NCI-H82 (cell line): ENCODE measurements around the gene FAM221A.
"Not testable (repeated sequence)": the region's sequence is repeated elsewhere in the genome, so short reads cannot be mapped to it uniquely, and the experiment has no call there.

Source experiments
- DNase-seq: peaks from one replicate; lab custom pipeline; 2025; lab: John Stamatoyannopoulos, UW

FAM221A gene

GRCh38 chr7:23709081-23709750, 29.2 kb downstream of the FAM221A start:
- no peak for DNase-seq

DNA sequence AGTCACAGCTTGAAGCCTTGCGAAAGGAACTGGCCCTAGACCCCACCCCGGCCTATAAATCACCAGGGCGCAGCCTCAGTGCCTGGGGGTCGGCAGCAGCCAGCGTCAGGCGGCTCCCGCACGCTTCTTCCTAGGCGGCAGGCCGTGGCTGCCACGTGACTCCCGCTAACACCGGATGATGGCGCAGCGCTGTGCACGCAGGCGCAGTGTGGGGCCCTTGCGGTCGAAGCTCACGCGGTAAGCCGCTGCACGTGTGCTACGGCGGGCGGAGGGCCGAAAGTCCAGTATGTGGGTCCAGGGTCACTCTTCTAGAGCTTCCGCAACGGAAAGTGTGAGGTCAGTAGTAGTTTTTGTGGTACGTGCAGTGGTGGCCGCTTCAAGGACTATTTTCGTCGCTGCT, 30.0 kb downstream of the FAM221A start, which contains the start of gene STK31:
Gene STK31, plus strand, starts transcription at position 220 of the 400 bp plus-strand sequence. Its CDS starts 67 bp downstream, at position 287.
- no peak for DNase-seq

DNA sequence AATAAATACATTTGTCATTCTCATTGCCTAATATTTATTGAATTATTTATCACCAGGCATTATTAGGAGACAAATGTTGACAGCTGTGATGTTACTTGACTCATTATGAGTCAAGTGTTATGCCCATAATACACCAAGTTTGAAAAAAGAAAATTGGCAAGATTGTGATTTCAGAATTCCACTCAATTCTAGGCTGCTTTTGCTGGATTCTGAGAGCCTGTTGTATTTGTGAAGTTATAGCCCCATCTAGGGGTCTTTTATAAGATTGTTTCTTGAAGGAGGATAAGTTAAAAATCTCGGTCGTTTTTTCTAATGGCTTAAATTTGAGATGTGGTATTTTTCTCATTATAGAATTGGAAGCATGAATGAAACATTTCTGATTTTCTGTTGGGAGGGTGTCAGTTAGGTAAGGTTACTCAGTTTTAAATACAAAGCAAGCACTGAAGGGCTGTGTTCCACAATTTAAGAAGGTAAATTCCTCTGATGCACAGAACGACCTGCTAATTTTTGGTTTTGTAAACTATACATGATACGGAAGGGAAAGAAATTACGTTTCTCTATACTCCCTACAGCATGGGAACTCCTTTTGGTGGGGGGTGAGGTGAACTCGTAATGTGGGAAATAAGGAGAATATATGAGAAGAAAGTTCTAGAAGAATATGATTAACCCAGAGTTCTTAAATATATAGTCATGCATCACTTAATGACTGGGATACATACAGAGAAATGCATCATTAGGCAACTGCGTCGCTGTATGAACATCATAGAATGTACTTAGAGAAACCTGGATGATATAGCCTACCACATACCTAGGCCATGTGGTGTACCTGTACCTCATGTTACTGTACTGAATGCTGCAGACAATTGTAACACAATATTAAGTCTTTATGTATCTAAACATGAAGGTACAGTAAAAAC, 32.6 kb downstream of the FAM221A start:
- DNase-seq = peak; percentile 63

DNA sequence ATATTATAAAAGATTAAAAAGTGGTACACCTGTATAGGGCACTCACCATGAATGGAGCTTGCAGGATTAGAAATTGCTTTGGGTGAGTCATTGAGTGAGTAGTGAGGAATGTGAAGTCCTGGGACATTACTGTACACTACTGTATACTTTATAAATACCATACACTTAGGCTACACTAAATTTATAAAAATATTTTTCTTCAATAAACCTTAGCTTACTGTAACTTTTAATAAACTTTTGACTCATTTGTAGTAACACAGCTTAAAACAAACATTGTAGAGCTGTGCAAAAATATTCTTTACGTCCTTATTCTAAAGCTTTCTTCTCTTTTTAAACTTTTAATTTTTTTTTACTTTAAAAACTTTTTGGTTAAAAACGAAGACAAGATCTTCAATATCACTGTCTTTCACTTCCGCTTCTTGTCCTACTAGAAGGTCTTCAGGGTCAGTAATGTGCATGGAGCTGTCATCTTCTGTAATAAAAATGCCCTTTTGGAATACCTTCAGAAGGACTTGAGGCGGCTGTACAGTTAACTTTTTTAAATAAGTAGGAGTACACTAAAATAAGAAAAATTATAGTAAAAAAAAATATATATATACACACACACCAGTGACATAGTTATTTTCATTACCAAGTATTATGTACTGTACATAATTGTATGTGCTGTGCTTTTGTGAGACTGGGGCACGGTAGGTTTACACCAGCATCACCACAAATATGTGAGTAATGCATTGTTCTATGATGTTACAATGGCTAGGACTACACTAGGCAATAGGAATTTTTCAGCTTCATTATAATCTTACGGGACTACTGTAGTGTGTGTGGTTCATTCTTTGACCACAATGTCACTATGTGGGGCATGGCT, 33.5 kb downstream of the FAM221A start:
- DNase-seq = no peak

DNA sequence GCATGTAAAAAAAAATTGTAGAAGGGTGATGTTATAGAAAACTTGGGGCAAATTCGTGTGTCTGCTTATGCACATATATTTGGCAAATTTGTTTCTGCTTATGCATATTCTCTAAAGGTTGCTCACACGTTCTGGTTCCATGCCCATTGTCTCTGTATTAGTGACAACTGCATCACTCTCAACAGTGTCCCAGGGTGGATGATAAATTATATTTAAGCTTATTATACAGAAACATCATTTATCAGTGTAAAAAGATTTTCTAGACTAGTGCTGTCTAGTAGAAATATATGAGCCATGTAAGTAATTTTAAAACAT, 34.1 kb downstream of the FAM221A start:
- no peak for DNase-seq

- no peak for DNase-seq
These were observed 34.6 kb downstream of the FAM221A start for GRCh38 chr7:23714579-23714978.

GRCh38 chr7:23715099-23715498, 35.1 kb downstream of the FAM221A start:
- DNase-seq = peak; percentile 19

DNA sequence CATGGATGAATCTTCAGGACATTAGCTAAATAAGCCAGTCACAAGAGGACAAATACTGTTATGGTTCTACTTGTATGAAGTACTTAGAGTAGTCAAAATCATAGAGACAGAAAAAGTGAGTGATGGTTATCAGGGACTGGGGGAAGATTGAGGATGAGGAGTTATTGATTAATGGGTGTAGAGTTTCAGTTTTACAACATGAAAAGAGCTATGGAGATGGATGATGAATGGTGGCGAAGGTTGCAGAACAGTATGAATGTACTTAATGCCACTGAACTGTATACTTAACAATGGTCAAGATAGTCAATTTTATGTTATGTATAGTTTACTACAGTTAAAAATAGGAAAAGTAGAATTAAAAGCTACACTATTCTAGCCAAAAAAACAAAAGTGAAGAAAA, 37.8 kb downstream of the FAM221A start:
- DNase-seq = no peak

GRCh38 chr7:23721456-23721855, 41.5 kb downstream of the FAM221A start:
- DNase-seq = no peak

DNA sequence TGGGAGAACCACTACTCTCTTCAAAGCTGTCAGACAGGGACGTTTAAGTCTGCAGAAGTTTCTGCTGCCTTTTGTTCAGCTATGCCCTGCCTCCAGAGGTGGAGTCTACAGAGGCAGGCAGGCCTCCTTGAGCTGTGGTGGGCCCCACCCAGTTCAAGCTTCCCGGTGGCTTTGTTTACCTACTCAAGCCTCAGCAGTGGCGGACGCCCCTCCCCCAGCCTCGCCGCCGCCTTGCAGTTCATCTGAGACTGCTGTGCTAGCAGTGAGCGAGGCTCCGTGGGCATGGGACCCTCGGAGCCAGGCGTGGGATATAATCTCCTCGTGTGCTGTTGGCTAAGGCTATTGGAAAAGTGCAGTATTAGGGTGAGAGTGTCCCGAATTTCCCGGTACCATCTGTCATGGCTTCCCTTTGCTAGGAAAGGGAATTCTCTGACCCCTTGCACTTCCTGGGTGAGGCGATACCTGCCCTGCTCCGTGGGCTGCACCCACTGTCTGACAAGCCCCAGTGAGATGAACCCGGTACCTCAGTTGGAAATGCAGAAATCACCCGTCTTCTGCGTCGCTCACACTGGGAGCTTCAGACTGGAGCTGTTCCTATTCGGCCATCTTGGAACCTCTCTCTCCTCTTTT, 42.7 kb downstream of the FAM221A start:
- DNase-seq = not testable (repeated sequence)

GRCh38 chr7:23724113-23724512, 44.1 kb downstream of the FAM221A start:
- DNase-seq = not testable (repeated sequence)

GRCh38 chr7:23742051-23742450, 62.1 kb downstream of the FAM221A start:
- no peak for DNase-seq

DNA sequence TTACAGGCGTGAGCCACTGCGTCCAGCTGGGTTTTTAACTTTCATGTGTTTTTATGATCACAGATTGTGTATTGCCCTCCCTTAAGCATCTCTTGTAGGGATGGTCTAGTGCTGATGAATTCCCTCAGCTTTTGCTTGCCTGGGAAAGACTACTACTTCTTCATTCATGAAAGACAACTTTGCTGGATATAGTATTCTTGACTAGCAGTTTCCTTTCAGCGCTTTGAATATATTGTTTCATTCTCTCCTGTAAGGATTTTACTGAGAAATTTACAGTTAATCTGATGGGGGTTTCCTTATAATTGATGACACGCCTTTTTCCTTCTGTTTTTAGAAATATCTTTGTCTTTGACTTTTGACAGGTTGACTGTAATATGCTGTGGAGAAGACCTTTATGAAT, 63.2 kb downstream of the FAM221A start:
- no peak for DNase-seq

GRCh38 chr7:23746629-23747028, 66.6 kb downstream of the FAM221A start:
- no peak for DNase-seq

GRCh38 chr7:23751852-23752251, 71.9 kb downstream of the FAM221A start:
- DNase-seq = no peak
